ENCODE data around the gene EN2.

Gene EN2

GRCh38 chr7:155508376-155509358 lies 50.7 kb downstream of the EN2 start:
- no peak overlapping the region for H3K9ac ChIP-seq
- H3K4me3 ChIP-seq: no peak overlapping the region
- no peak for TF ChIP-seq Cebpa-rat (IDR thresholded peaks at IDR 0.05)

GRCh38 chr7:155509359-155509724 lies 51.4 kb downstream of the EN2 start:
- Histone ChIP-seq H3K27me3 (peaks cover 100% of the 10 kb centered on the region in 11 experiments), H3K4me2 (peak overlapping the region; percentile 23 to 89 (median 61); a peak in 20 of 22 replicates)

More at GRCh38 chr7:155508376-155509358, 50.7 kb downstream of the EN2 start:
- peaks cover 0 to 4% (median 0%) of the 10 kb centered on the region in 11 experiments; a peak in 1 of 22 replicates for H3K9me3 ChIP-seq (replicated peaks in 1 of 11)
- H3K27me3 ChIP-seq: peaks cover 100% of the 10 kb centered on the region in 11 experiments
- H3K4me2 ChIP-seq: no peak overlapping the region
- peaks cover 8 to 17% (median 9%) of the 10 kb centered on the region in 10 experiments; a peak in 17 of 20 replicates for H3K4me1 ChIP-seq
- H3K36me3 ChIP-seq: no peaks in the 10 kb centered on the region
- H3K27ac ChIP-seq: no peak overlapping the region
- peaks cover 0 to 87% (median 38%) of the 10 kb centered on the region in 11 experiments; a peak in 19 of 22 replicates for H4K20me1 ChIP-seq

GRCh38 chr7:155509725-155510551 lies 52.0 kb downstream of the EN2 start:
- Histone ChIP-seq H3K27me3 (peaks cover 100% of the 10 kb centered on the region in 11 experiments), H3K9me3 (replicated peaks in 1 of 11) (peaks cover 0 to 4% (median 0%) of the 10 kb centered on the region in 11 experiments; a peak in 1 of 22 replicates), H3K36me3 (no peaks in the 10 kb centered on the region), H3K4me1 (peaks cover 8 to 17% (median 9%) of the 10 kb centered on the region in 10 experiments; a peak in 17 of 20 replicates), H3K4me3 (peak overlapping the region in 8 of 10 experiments; percentile 3 to 53 (median 32); a peak in 12 of 20 replicates), H4K20me1 (peaks cover 0 to 86% (median 38%) of the 10 kb centered on the region in 11 experiments; a peak in 19 of 22 replicates), H3K4me2 (peak overlapping the region; percentile 23 to 89 (median 61)), H3K9ac (no peak overlapping the region), H3K27ac (no peak overlapping the region)
- no peak for TF ChIP-seq Cebpa-rat (IDR thresholded peaks at IDR 0.05)

More at GRCh38 chr7:155509359-155509724, 51.4 kb downstream of the EN2 start:
- TF ChIP-seq Cebpa-rat (IDR thresholded peaks at IDR 0.05): no peak
- Histone ChIP-seq H3K4me1 (peaks cover 8 to 17% (median 9%) of the 10 kb centered on the region in 10 experiments; a peak in 17 of 20 replicates), H3K27ac (no peak overlapping the region), H3K4me3 (peak overlapping the region in 6 of 10 experiments; percentile 14 to 53 (median 40); a peak in 9 of 20 replicates), H4K20me1 (peaks cover 0 to 88% (median 38%) of the 10 kb centered on the region in 11 experiments; a peak in 19 of 22 replicates), H3K36me3 (no peaks in the 10 kb centered on the region), H3K9ac (no peak overlapping the region), H3K9me3 (replicated peaks in 1 of 11) (peaks cover 0 to 4% (median 0%) of the 10 kb centered on the region in 11 experiments; a peak in 1 of 22 replicates)

- Histone ChIP-seq H3K36me3 (no peaks in the 10 kb centered on the region), H3K4me3 (no peak overlapping the region), H3K27me3 (peaks cover 100% of the 10 kb centered on the region in 11 experiments), H3K27ac (no peak overlapping the region), H3K4me2 (no peak overlapping the region), H4K20me1 (peaks cover 0 to 77% (median 38%) of the 10 kb centered on the region in 11 experiments; a peak in 19 of 22 replicates), H3K9ac (no peak overlapping the region), H3K4me1 (peaks cover 8 to 17% (median 9%) of the 10 kb centered on the region in 10 experiments; a peak in 17 of 20 replicates), H3K9me3 (replicated peaks in 1 of 11) (peaks cover 0 to 4% (median 0%) of the 10 kb centered on the region in 11 experiments; a peak in 1 of 22 replicates)
- no peak for TF ChIP-seq Cebpa-rat (IDR thresholded peaks at IDR 0.05)
Observed at GRCh38 chr7:155510975-155511701, 53.2 kb downstream of the EN2 start.

- peaks cover 100% of the 10 kb centered on the region in 11 experiments for H3K27me3 ChIP-seq
- TF ChIP-seq Cebpa-rat (IDR thresholded peaks at IDR 0.05): no peak
- no peak overlapping the region for H3K4me3 ChIP-seq
Observed at GRCh38 chr7:155511702-155511996, 53.7 kb downstream of the EN2 start.

GRCh38 chr7:155512246-155512887 lies 54.4 kb downstream of the EN2 start:
- H3K36me3 ChIP-seq: no peaks in the 10 kb centered on the region
- peaks cover 8 to 11% (median 9%) of the 10 kb centered on the region in 10 experiments; a peak in 17 of 20 replicates for H3K4me1 ChIP-seq
- H3K9ac ChIP-seq: no peak overlapping the region
- no peak overlapping the region for H3K4me2 ChIP-seq
- no peak overlapping the region for H3K27ac ChIP-seq
- TF ChIP-seq Cebpa-rat (IDR thresholded peaks at IDR 0.05): no peak
- peaks cover 0 to 4% (median 0%) of the 10 kb centered on the region in 11 experiments; a peak in 1 of 22 replicates for H3K9me3 ChIP-seq (replicated peaks in 1 of 11)
- peaks cover 0 to 74% (median 31%) of the 10 kb centered on the region in 11 experiments; a peak in 18 of 22 replicates for H4K20me1 ChIP-seq
- H3K4me3 ChIP-seq: no peak overlapping the region
- H3K27me3 ChIP-seq: peaks cover 100% of the 10 kb centered on the region in 11 experiments

More at GRCh38 chr7:155511702-155511996, 53.7 kb downstream of the EN2 start:
- Histone ChIP-seq H3K27ac (no peak overlapping the region), H3K9me3 (replicated peaks in 1 of 11) (peaks cover 0 to 4% (median 0%) of the 10 kb centered on the region in 11 experiments; a peak in 1 of 22 replicates), H3K4me1 (peaks cover 8 to 15% (median 9%) of the 10 kb centered on the region in 10 experiments; a peak in 17 of 20 replicates), H4K20me1 (peaks cover 0 to 76% (median 38%) of the 10 kb centered on the region in 11 experiments; a peak in 19 of 22 replicates), H3K4me2 (no peak overlapping the region), H3K9ac (no peak overlapping the region), H3K36me3 (no peaks in the 10 kb centered on the region)

- H3K27me3 ChIP-seq: peaks cover 100% of the 10 kb centered on the region in 11 experiments
Observed at GRCh38 chr7:155513543-155514285, 55.8 kb downstream of the EN2 start.

More at GRCh38 chr7:155513543-155514285, 55.8 kb downstream of the EN2 start:
- H3K9me3 ChIP-seq (replicated peaks in 1 of 11): peaks cover 0 to 4% (median 0%) of the 10 kb centered on the region in 11 experiments; a peak in 1 of 22 replicates
- peaks cover 0 to 72% (median 28%) of the 10 kb centered on the region in 11 experiments; a peak in 18 of 22 replicates for H4K20me1 ChIP-seq
- no peak overlapping the region for H3K9ac ChIP-seq
- TF ChIP-seq Cebpa-rat (IDR thresholded peaks at IDR 0.05): no peak
- no peak overlapping the region for H3K4me2 ChIP-seq
- no peak overlapping the region for H3K4me3 ChIP-seq
- H3K4me1 ChIP-seq: peaks cover 8 to 11% (median 9%) of the 10 kb centered on the region in 10 experiments; a peak in 17 of 20 replicates
- H3K27ac ChIP-seq: no peak overlapping the region
- H3K36me3 ChIP-seq: no peaks in the 10 kb centered on the region

Data from BLaER1 treated with 17β-estradiol and CSF1 and Interleukin-3, amounts not matched to agents 10 nM and 100 nM (cell line).